LNCaP clone FGC (cell line): ENCODE results near the gene GRK6.
"Not testable (repeated sequence)": the region's sequence is repeated elsewhere in the genome, so short reads cannot be mapped to it uniquely, and the experiment has no call there.

Source experiments
- DNase-seq: peaks from one replicate; pipeline ENCODE4 v3.0.0-alpha.2; 2011; ENCODE audit warnings: low read depth
- H3K4me3 ChIP-seq: 2 replicates; pipeline ENCODE4 v1.5.1; 2011; ENCODE audit warnings: mild to moderate bottlenecking, low read depth, low read length, control low read depth
- CTCF ChIP-seq: IDR thresholded peaks from 2 replicates; pipeline ENCODE4 v1.5.1; 2012; ENCODE audit warnings: mild to moderate bottlenecking; ENCODE audit not compliant: control insufficient read depth, insufficient read depth; ENCODE audit errors: extremely low read depth

GRK6 gene

GRCh38 chr5:177483042-177483441 is 56.6 kb downstream of the GRK6 start:
- TF ChIP-seq CTCF: no peak
- DNase-seq: no peak

GRCh38 chr5:177483994-177484901 is 57.8 kb downstream of the GRK6 start:
- no peak for DNase-seq

More at GRCh38 chr5:177483042-177483441, 56.6 kb downstream of the GRK6 start:
- no peak overlapping the region for H3K4me3 ChIP-seq

GRCh38 chr5:177484902-177485549 is 58.5 kb downstream of the GRK6 start:
- H3K4me3 ChIP-seq: no peak overlapping the region
- DNase-seq: no peak
- TF ChIP-seq CTCF: no peak

More at GRCh38 chr5:177483994-177484901, 57.8 kb downstream of the GRK6 start:
- TF ChIP-seq CTCF: no peak
- H3K4me3 ChIP-seq: no peak overlapping the region

- DNase-seq, H3K4me3 ChIP-seq: not testable (repeated sequence)
Observed at GRCh38 chr5:177485753-177486152, 59.3 kb downstream of the GRK6 start.

GRCh38 chr5:177486256-177486655 is 59.8 kb downstream of the GRK6 start:
- DNase-seq: no peak
- H3K4me3 ChIP-seq: no peak overlapping the region
- TF ChIP-seq CTCF: no peak

GRCh38 chr5:177487144-177487543 is 60.7 kb downstream of the GRK6 start:
- TF ChIP-seq CTCF: no peak
- no peak overlapping the region for H3K4me3 ChIP-seq
- DNase-seq: no peak

GRCh38 chr5:177487975-177488374 is 61.5 kb downstream of the GRK6 start:
- no peak for TF ChIP-seq CTCF
- DNase-seq: no peak
- no peak overlapping the region for H3K4me3 ChIP-seq
